Psoas muscle (tissue), 8 donors: ENCODE data around the gene LMO3. TPM values are rescaled to one million over a fixed set of nuclear protein-coding genes. Genes with fewer than 3 reads are reported as not detected.

Experiments
- ATAC-seq, 4 donors: fragments of 200-7000 bp; cut with Tn5 transposase; one replicate each; pipeline ENCODE4 v1.9.1; 2020; ENCODE audit warnings: moderate library complexity in 3 of 4, mild to moderate bottlenecking in 2 of 4
- DNase-seq, 2 donors: peaks; one replicate each; pipeline ENCODE4 v3.0.0-alpha.2; 2020
- H3K27ac ChIP-seq: fragments of 200-600 bp; one replicate; pipeline ENCODE4 v1.8.0; 2022
- H3K27me3 ChIP-seq, 3 donors: fragments of 200-600 bp in 1 of 3; one replicate each; pipeline versions ENCODE4 v1.6.1 to v1.8.0; 2013 to 2022; ENCODE audit warnings: low read length in 2 of 3, mild to moderate bottlenecking in 2 of 3, moderate library complexity in 1 of 3; ENCODE audit not compliant: insufficient read depth in 3 of 3
- H3K36me3 ChIP-seq, 2 donors: fragments of 200-600 bp in 1 of 2; one replicate each; pipeline versions ENCODE4 v1.6.1 to v1.8.0; 2013 to 2022; ENCODE audit warnings: low read depth in 1 of 2, mild to moderate bottlenecking in 1 of 2, moderate library complexity in 1 of 2; ENCODE audit not compliant: insufficient read depth in 1 of 2
- H3K4me1 ChIP-seq: fragments of 200-600 bp; one replicate; pipeline ENCODE4 v1.8.0; 2022
- H3K4me3 ChIP-seq: fragments of 200-600 bp; one replicate; pipeline ENCODE4 v1.8.0; 2022; ENCODE audit warnings: mild to moderate bottlenecking
- H3K9me3 ChIP-seq: fragments of 200-600 bp; one replicate; pipeline ENCODE4 v1.8.0; 2022
- CTCF ChIP-seq: fragments of 200-600 bp; IDR thresholded peaks from one replicate; pipeline ENCODE4 v1.8.0; 2022; ENCODE audit warnings: antibody characterized with exemption
- WGBS, 3 donors: extraction: QIAGEN DNeasy Blood & Tissue Kit; methylation state at CpG; one replicate each; pipeline versions ENCODE4 v1.1.6 to v1.1.7; 2013; 5-methylcytosine and 5-hydroxymethylcytosine counted together
- intact Hi-C, 2 donors: fragments of 100-400 bp; cut with DNase I; formaldehyde crosslinking; loops; one replicate each; pipeline versions ENCODE4 v1.11.0 to v1.14.2; 2022
- polyA plus RNA-seq, 3 donors: library from polyadenylated mRNA; stranded (reverse); fragments of 200-250 nt; gene quantifications; one replicate each; pipeline ENCODE4 v1.2.3, GENCODE V29; 2013
- total RNA-seq, 4 donors: library from RNA; stranded (reverse); fragmentation: NEBNext Ultra II Directional in 2 of 4; extraction: Animal tissue kit (Norgen Biotek cat#: 25700) in 2 of 4; gene quantifications; one replicate each; pipeline versions ENCODE4 v1.2.1 to v1.2.4, GENCODE V29; 2021 to 2023
- donor health status: healthy with polysubstance abuse.
- donor health status: DM: no; HTN: no; CAD: no; lungs with moderate emphysema.
- donor health status: Bipolar disorder and iron deficiency.
- donor health status: healthy.
- donor health status: DM: yes; HTN: yes; CAD: no.
- donor health status: DM: no; HTN: no; CAD: no.
- donor health status: DM: no; HTN: no; CAD: no.
- donor health status: DM: yes; HTN: yes; CAD: no.

LMO3 gene
- total and polyA plus RNA-seq, 7 donors = 0.10 to 2.8 (median 0.74) TPM

GRCh38 chr12:16599081-16599480 is 6.9 kb downstream of the LMO3 start:
- DNase-seq (no peak), ATAC-seq (no peak)
- no peak for TF ChIP-seq CTCF
- H3K9me3 ChIP-seq = no peaks in the 10 kb centered on the region
- intact Hi-C loops = no loop called here
- H3K27ac ChIP-seq = no peak overlapping the region
- H3K27me3 ChIP-seq = no peaks in the 10 kb centered on the region
- H3K4me1 ChIP-seq = no peaks in the 10 kb centered on the region
- no peak overlapping the region for H3K4me3 ChIP-seq
- H3K36me3 ChIP-seq = no peaks in the 10 kb centered on the region
- 83 to 87% (median 86%) methylated on average over 6 of the region's 6 CpGs for WGBS, 3 donors

GRCh38 chr12:16594797-16595196 is 11.2 kb downstream of the LMO3 start:
- Histone ChIP-seq H3K4me3 (no peak overlapping the region), H3K9me3 (no peaks in the 10 kb centered on the region), H3K27me3 (no peaks in the 10 kb centered on the region), H3K27ac (no peak overlapping the region), H3K36me3 (no peaks in the 10 kb centered on the region), H3K4me1 (no peaks in the 10 kb centered on the region)
- ATAC-seq (no peak), DNase-seq (no peak)
- TF ChIP-seq CTCF = no peak
- intact Hi-C loops = no loop called here

GRCh38 chr12:16593546-16593945 is 12.4 kb downstream of the LMO3 start:
- WGBS, 3 donors = 33 to 40% (median 34%) methylated on average over 2 of the region's 2 CpGs
- TF ChIP-seq CTCF = no peak

GRCh38 chr12:16590645-16591044 is 15.3 kb downstream of the LMO3 start:
- no peak overlapping the region for H3K4me3 ChIP-seq
- H3K36me3 ChIP-seq = no peaks in the 10 kb centered on the region
- intact Hi-C loops = no loop called here
- ATAC-seq (no peak), DNase-seq (no peak)
- H3K9me3 ChIP-seq = no peaks in the 10 kb centered on the region
- no peaks in the 10 kb centered on the region for H3K4me1 ChIP-seq
- TF ChIP-seq CTCF = no peak
- no peaks in the 10 kb centered on the region for H3K27me3 ChIP-seq
- 88 to 93% (median 90%) methylated on average over 3 of the region's 3 CpGs for WGBS, 3 donors
- H3K27ac ChIP-seq = no peak overlapping the region

More at GRCh38 chr12:16593546-16593945, 12.4 kb downstream of the LMO3 start:
- no peaks in the 10 kb centered on the region for H3K4me1 ChIP-seq
- ATAC-seq = no peak
- no peaks in the 10 kb centered on the region for H3K9me3 ChIP-seq
- no peaks in the 10 kb centered on the region for H3K27me3 ChIP-seq
- intact Hi-C loops = no loop called here
- H3K36me3 ChIP-seq = no peaks in the 10 kb centered on the region
- H3K27ac ChIP-seq = no peak overlapping the region
- DNase-seq = no peak
- no peak overlapping the region for H3K4me3 ChIP-seq

GRCh38 chr12:16588812-16589211 is 17.1 kb downstream of the LMO3 start:
- no peak for TF ChIP-seq CTCF
- DNase-seq (no peak), ATAC-seq (no peak)
- Histone ChIP-seq H3K27me3 (no peaks in the 10 kb centered on the region), H3K36me3 (no peaks in the 10 kb centered on the region), H3K4me1 (no peaks in the 10 kb centered on the region), H3K4me3 (no peak overlapping the region), H3K9me3 (no peaks in the 10 kb centered on the region), H3K27ac (no peak overlapping the region)
- intact Hi-C loops = no loop called here
- WGBS, 3 donors = 82 to 90% (median 85%) methylated on average over 6 of the region's 6 CpGs
